Right ventricle myocardium inferior (tissue), 1 donor: ENCODE results near the gene ZC2HC1C. TPM values are rescaled to one million over a fixed set of nuclear protein-coding genes. Genes with fewer than 3 reads are reported as not detected.
A peak's percentile ranks its signal among the peaks of the same experiment; 100 is the strongest.
"Not testable (repeated sequence)": the region's sequence is repeated elsewhere in the genome, so short reads cannot be mapped to it uniquely, and the experiment has no call there.

Experiments used
- ATAC-seq: fragments of 200-7000 bp; cut with Tn5 transposase; one replicate; pipeline ENCODE4 v1.9.1; 2020; ENCODE audit warnings: mild to moderate bottlenecking, moderate library complexity
- DNase-seq: peaks from one replicate; pipeline ENCODE4 v3.0.0; 2021; ENCODE audit errors: missing footprints
- intact Hi-C: fragments of 100-400 bp; cut with DNase I; formaldehyde crosslinking; loops from one replicate; pipeline ENCODE4 v1.11.0; 2022
- total RNA-seq: library from RNA; stranded (reverse); fragmentation: NEBNext Ultra II Directional; extraction: Animal tissue kit (Norgen Biotek cat#: 25700); gene quantifications from one replicate; pipeline ENCODE4 v1.2.1, GENCODE V29; 2021
- donor health status: DM: no; HTN: yes; CAD: no; lungs with severe emphysema.

The ZC2HC1C gene
- total RNA-seq, 1 donor from 2014 or later = 11.4 TPM

- intact Hi-C loops = loop anchor here (2.0 kb wide), 1 partner anchor 18 kb away; the partner anchor contains the start of gene ZC2HC1C
- DNase-seq (peak; percentile 92), ATAC-seq (peak; percentile 86)
These were observed 18.4 kb upstream of the ZC2HC1C start, which contains the start of gene MLH3 for GRCh38 chr14:75050852-75051555. MLH3 (minus strand) TSS chr14:75051467; CDS start chr14:75049655, 1,812 bp downstream.

GRCh38 chr14:75051556-75051899 lies 17.9 kb upstream of the ZC2HC1C start:
- ATAC-seq = no peak
- intact Hi-C loops = loop anchor here (2.0 kb wide), 1 partner anchor 17 kb away; the partner anchor contains the start of gene ZC2HC1C

GRCh38 chr14:75053396-75054291 lies 15.8 kb upstream of the ZC2HC1C start:
- ATAC-seq (no peak), DNase-seq (no peak)
- intact Hi-C loops = no loop called here

More at GRCh38 chr14:75051556-75051899, 17.9 kb upstream of the ZC2HC1C start:
- no peak for DNase-seq

- DNase-seq (no peak), ATAC-seq (no peak)
- intact Hi-C loops = no loop called here
These were observed 15.0 kb upstream of the ZC2HC1C start for GRCh38 chr14:75054421-75054820.

GRCh38 chr14:75059642-75060041 lies 9.8 kb upstream of the ZC2HC1C start:
- no peak for DNase-seq
- ATAC-seq = no peak
- intact Hi-C loops = no loop called here

- ATAC-seq = no peak
These were observed 9.0 kb upstream of the ZC2HC1C start for GRCh38 chr14:75060420-75060819.

GRCh38 chr14:75063013-75063412 lies 6.4 kb upstream of the ZC2HC1C start:
- no peak for DNase-seq
- intact Hi-C loops = no loop called here
- ATAC-seq = no peak

More at GRCh38 chr14:75060420-75060819, 9.0 kb upstream of the ZC2HC1C start:
- DNase-seq = no peak
- intact Hi-C loops = no loop called here

- peak; percentile 94 for DNase-seq
- peak; percentile 94 for ATAC-seq
- intact Hi-C loops = no loop called here
These were observed 5.8 kb upstream of the ZC2HC1C start, which contains the start of gene ACYP1 for GRCh38 chr14:75063491-75064204. ACYP1 (minus strand) TSS chr14:75064024; CDS start chr14:75063553, 471 bp downstream.

GRCh38 chr14:75064205-75064567 lies 5.3 kb upstream of the ZC2HC1C start:
- ATAC-seq = no peak
- DNase-seq = no peak
- intact Hi-C loops = no loop called here

- ATAC-seq (no peak), DNase-seq (no peak)
- intact Hi-C loops = loop anchor here (5.0 kb wide), 1 partner anchor 64 kb away; the partner anchor contains the start of gene EIF2B2
These were observed 2.8 kb upstream of the ZC2HC1C start for GRCh38 chr14:75066691-75067090.

GRCh38 chr14:75067212-75067611 lies 2.2 kb upstream of the ZC2HC1C start:
- intact Hi-C loops = loop anchor here (5.0 kb wide), 1 partner anchor 65 kb away; the partner anchor contains the start of gene EIF2B2
- no peak for DNase-seq
- ATAC-seq = no peak

- not testable (repeated sequence) for DNase-seq, ATAC-seq
- intact Hi-C loops = loop anchor here (2.0 to 5.0 kb wide), 2 partner anchors 17 to 65 kb away; partner anchors contain the start of genes EIF2B2 and MLH3
These were observed 1.7 kb upstream of the ZC2HC1C start for GRCh38 chr14:75067765-75068164.

GRCh38 chr14:75068294-75069120 lies 934 bp upstream of the ZC2HC1C start:
- intact Hi-C loops = loop anchor here (2.0 to 5.0 kb wide), 2 partner anchors 18 to 66 kb away; partner anchors contain the start of genes EIF2B2 and MLH3
- ATAC-seq = no peak
- no peak for DNase-seq

GRCh38 chr14:75069811-75070145 lies 337 bp downstream of the ZC2HC1C start:
- DNase-seq (no peak), ATAC-seq (peak; percentile 5)
- intact Hi-C loops = loop anchor here (2.0 to 5.0 kb wide), 2 partner anchors 19 to 67 kb away; partner anchors contain the start of genes EIF2B2 and MLH3

GRCh38 chr14:75070383-75070782 lies 942 bp downstream of the ZC2HC1C start:
- intact Hi-C loops = no loop called here
- no peak for DNase-seq
- no peak for ATAC-seq

GRCh38 chr14:75077794-75078193 lies 8.4 kb downstream of the ZC2HC1C start:
- DNase-seq = no peak
- intact Hi-C loops = no loop called here
- no peak for ATAC-seq

- ATAC-seq = no peak
- intact Hi-C loops = no loop called here
- DNase-seq = no peak
These were observed 10.1 kb downstream of the ZC2HC1C start for GRCh38 chr14:75079521-75079920.
